Ramos (cell line): ENCODE measurements around the gene DGKI.
"Not testable (repeated sequence)": the region's sequence is repeated elsewhere in the genome, so short reads cannot be mapped to it uniquely, and the experiment has no call there.

ENCODE experiments used
- in situ Hi-C: fragments of 300-500 bp; cut with MboI; formaldehyde crosslinking; loops from one replicate; pipeline ENCODE4 v1.14.3; 2022; ENCODE audit warnings: low sequenced_read_pairs; ENCODE audit not compliant: unreplicated experiment

The DGKI gene

GRCh38 chr7:137753948-137754851 is 92.6 kb downstream of the DGKI start:
- in situ Hi-C loops, result no loop called here

DNA sequence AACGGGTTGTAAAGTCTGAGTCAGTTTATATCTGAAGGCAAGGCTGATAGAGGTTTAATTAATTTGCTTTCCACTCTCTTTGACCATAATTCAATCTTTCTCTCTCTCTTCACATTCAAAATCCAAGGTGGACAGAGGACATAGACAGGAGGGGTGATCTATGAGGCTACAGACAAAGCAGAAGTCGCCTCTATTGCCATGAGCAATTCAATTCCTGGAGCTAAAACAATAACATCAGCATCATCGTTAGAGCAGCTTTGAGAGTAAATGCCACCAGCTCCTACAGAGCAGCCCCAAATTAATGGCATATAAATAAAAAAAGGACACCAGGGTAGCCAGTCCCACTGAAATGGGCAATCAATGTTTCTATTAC is 93.2 kb downstream of the DGKI start:
- in situ Hi-C loops, result no loop called here

- in situ Hi-C loops, result no loop called here
These were observed 93.7 kb downstream of the DGKI start for GRCh38 chr7:137753067-137753466.

DNA sequence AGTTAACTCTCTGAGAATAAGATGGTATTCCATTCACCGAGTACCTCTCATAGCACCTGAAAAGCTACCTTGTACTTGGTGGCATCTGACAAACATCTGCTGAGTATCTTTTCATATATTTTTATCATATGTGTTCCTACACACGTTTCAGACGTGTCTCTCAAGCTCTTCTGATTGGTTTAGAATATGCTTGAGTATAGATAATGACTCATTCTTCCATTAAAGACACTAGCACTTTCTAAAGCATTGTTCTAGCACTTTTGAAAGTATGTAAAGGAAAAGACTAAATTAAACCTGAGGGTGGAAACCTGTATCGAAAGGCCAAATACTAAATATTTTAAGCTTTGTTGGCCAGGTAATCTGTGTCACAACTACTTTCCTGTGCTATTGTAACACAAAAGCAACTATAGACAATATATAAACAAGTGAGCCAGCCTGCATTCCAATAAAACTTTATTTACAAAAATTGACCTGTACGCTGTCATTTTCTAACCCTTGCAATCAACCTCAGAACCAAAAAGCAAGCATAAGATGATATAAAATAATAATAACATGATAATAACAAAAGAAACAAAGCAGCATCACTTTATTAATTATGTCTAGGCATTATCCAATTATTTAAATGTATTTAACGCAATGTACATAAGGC is 95.3 kb downstream of the DGKI start:
- in situ Hi-C loops, result no loop called here

DNA sequence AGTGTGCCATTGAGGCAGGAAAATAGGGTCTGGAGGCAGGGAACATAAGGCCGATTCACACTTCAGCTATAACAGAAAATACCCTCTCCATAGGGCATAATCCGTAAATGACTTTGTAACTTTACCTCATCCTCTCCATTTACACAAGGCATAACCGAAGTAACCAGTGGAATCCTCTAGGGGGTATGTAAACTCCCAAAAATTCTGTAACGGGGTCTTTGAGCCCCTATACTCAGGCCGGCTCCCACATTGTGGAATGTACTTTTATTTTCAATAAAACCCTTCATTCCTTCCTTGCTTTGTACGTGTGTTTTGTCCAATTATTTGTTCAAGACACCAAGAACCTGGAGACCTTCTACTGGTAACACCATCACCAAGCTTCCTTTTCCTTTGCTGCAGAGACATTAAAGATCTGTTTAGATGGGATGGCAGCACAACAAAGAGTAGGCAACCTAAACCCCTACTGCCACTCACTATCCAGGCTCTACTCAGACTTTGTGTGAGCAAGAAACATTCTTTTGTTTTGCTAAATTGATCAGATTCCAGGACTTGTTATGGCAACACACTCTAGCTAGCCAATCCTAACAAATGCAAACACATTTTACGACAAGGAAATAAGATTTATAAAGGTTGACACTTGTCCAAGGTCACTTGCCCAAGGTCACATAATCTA is 99.3 kb downstream of the DGKI start:
- in situ Hi-C loops, result no loop called here

DNA sequence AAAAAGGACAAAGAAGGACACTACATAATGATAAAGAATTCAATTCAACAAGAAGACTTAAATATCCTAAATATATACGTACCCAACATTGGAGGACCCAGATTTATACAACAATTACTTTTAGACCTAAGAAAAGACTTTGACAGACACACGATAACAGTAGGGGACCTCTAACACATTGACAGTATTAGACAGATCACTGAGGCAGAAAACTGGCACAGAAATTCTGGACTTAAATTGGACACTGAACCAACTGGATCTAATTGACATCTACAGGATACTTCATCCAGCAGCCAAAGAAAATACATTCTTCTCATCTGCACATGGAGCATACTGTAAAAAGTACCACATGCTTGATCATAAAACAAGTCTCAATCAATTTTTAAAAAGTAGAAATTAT is 103.8 kb downstream of the DGKI start:
- in situ Hi-C loops, result no loop called here

GRCh38 chr7:137742051-137742450 is 104.7 kb downstream of the DGKI start:
- in situ Hi-C loops, result no loop called here

DNA sequence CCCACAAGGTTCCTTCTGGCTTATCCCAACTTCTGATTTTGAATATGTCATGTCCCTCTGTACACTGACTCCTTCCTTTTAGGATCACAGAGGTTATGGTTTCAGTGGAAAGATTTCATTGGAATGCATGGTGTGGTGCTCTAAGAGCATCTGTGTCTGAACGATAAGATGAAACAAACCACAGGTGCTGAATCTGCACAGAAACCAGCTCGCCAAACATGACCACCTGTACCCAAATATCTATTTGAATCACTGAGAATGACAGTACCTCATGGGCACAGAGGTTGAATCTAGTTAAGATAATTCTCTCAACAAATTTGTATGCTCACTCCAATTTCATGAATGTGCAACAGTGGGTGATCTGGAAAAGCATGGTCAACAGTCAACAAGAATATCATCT is 105.3 kb downstream of the DGKI start:
- in situ Hi-C loops, result no loop called here

GRCh38 chr7:137734221-137734620 is 112.6 kb downstream of the DGKI start:
- in situ Hi-C loops, result no loop called here

- in situ Hi-C loops, result no loop called here
These were observed 114.6 kb downstream of the DGKI start for GRCh38 chr7:137732168-137732567.

DNA sequence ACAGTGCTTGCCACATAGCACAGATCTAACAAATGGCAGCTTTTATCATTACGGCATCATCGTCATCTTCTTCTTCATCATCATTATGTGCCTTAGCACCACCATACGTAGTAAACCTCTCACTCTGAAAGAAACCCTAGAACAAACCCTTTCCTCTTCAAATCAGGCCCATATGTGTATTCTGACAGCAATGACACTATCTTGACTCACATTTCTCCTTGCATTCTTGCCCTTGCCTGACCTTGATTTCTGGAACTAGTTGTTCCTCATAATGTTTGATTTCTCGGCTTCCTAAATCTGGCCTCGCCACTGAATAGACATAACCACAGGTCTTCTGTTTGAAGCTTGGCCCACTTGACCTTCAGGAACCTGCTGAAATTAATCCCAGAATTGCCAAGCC is 115.3 kb downstream of the DGKI start:
- in situ Hi-C loops, result no loop called here

- in situ Hi-C loops, result no loop called here
These were observed 118.3 kb downstream of the DGKI start for GRCh38 chr7:137728426-137728825.

GRCh38 chr7:137727413-137727812 is 119.4 kb downstream of the DGKI start:
- in situ Hi-C loops, result no loop called here

DNA sequence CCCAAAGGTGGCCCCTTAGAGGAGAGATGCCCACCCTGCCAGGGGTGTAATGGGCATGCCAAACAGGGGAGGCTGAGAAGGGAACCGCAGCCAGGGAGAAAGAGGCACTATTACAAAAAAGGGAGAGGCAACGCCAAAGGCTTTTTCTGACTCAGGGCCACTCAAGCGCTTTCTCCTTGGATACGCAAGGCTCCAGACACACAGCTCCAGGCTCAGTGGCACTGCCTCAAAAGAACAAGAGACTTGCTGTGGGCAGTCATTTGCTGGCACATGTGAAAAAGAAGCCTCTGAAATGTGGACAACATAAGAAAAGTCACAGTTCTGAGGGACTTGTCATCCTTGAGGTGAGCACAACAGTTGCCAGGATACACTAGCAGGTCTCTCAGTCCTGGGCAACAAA is 128.4 kb downstream of the DGKI start:
- in situ Hi-C loops, result no loop called here

DNA sequence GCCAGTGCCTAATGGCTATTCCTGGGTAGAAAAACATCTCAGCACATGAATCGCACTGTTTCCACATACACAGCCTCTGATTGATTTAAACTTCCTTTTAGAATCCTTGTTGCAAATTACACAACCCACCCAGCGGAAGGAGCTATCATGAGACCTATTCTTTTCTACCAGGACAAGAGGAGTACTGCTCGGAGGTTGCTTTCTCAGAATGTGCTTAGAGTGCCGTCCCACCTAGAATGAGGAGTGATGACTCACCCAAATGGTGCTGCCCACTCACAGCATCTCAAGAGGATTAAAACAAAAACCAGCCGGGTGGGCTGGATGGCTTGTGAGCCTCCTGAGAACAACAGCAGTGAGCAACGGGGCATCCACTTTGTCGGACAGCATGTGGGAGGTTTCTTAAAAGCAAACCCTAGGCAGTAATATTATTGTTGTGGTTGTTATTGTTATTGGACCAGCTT is 128.9 kb downstream of the DGKI start:
- in situ Hi-C loops, result no loop called here

DNA sequence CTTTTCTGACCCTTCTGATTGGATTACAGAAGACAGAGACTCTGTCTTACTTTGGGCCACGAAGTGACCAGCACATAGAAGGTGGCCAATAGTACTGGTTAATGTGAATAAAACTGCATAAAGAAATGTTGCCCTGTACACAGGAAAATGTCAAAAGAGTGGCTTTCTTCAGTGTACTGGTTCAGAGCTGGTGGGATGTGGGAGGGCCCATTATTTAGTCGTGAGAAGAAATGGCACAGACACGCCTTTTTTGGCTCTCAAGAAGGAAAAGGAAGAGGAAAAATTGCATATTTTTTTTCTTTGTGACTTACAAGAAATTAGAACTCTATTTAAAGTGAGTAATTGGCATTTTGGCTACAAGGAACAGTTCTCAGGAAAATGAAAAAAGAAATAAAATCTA is 129.7 kb downstream of the DGKI start:
- in situ Hi-C loops, result no loop called here

- in situ Hi-C loops, result no loop called here
These were observed 130.7 kb downstream of the DGKI start for GRCh38 chr7:137716061-137716460.

DNA sequence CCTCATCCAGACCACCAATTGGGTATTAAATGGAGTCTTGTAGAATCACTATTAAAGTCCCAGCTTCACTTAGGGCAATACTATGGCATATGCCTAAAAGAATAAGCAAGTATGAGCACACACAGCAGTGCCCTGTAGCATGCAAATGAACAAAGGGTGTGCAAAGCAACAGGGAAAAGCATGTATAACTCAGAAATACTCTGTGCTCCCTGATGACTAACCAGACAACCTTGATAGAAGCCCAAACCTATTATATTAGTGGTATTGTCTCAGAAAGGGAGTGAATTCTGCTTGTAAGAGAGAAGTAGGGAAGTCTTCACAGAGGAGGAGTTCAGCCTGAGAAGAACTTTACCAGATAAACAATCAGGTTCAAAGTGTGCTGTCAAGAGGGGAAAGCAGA is 131.2 kb downstream of the DGKI start:
- in situ Hi-C loops, result no loop called here

DNA sequence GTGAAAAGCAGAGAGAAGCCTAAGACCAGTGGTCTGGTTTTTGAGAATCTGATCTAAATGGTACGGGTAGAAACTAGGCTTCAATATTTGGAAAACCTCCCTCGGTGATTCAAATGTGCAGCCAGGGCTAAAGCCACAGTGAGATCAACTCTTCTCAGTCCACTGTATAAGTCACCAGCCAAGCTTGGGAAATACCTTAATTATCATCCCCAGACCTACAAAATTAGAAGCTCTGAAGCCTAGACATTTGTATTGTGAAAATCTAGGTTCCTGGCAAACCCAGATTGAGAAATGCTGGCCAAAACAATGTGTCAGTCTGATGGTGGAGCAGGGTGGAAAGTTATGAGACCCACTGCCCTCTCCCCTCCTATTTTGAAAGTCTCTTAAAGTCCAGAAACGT is 131.7 kb downstream of the DGKI start:
- in situ Hi-C loops, result no loop called here

- in situ Hi-C loops, result not testable (repeated sequence)
These were observed 140.4 kb downstream of the DGKI start for GRCh38 chr7:137706330-137706729.

DNA sequence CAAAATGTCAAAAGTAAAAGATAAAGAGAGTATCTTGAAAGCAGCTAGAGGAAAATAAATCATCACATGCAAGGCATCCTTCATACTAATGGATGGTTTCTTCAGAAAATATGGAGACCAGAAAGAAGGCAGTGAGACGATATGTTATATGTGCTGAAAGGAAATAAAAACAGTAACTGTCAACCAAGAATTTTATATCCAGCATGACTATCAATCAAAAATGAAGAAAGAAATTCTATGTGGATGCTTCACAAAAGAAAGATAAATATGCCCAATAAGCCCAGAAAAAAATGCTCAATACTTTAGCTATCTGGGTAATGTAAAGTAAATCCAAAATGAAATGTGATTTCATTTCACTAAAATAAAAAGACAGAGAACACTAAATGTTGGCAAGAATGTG is 142.1 kb downstream of the DGKI start:
- in situ Hi-C loops, result no loop called here
